Stimulated activated CD4-positive, alpha-beta T cell treated with anti-CD3 and anti-CD28 coated beads, Interleukin-1b, Interleukin-23, amount 100 ng/mL, for 4 hours (primary cell): ENCODE results near the gene PRKX.
A peak's percentile ranks its signal among the peaks of the same experiment; 100 is the strongest.
"Not testable (repeated sequence)": the region's sequence is repeated elsewhere in the genome, so short reads cannot be mapped to it uniquely, and the experiment has no call there.

Experiments
- DNase-seq, 2 donors: peaks; one replicate each; pipeline ENCODE4 v3.0.0-alpha.2; 2020; ENCODE audit warnings: low read depth in 2 of 2

Gene PRKX

GRCh38 chrX:3653111-3653510 lies 60.3 kb downstream of the PRKX start:
- no peak for DNase-seq

GRCh38 chrX:3651277-3651676 lies 62.2 kb downstream of the PRKX start:
- DNase-seq: no peak

DNA sequence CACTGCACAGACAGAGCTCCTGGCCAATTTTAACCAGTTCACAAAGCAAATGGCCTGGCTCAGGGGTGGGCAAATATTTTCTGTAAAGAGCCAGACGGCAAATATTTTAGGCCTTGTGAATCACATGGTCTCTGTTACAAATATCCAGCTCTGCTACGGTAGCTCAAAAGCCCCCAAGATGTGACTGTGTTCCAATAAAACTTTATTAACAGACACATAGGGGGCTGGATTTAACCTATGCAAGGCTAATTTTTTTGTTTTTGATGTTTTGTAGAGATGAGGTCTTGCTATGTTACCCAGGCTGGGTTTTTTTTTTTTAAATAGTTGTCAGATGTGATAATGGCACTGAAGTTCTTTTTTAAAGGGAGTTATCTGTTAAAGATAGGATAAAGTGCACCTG lies 65.4 kb downstream of the PRKX start:
- DNase-seq: no peak

- DNase-seq: not testable (repeated sequence)
These were observed 73.4 kb downstream of the PRKX start for GRCh38 chrX:3639858-3640631.

GRCh38 chrX:3639236-3639635 lies 74.2 kb downstream of the PRKX start:
- DNase-seq: no peak

- peak; percentile 7 to 15 for DNase-seq
These were observed 75.1 kb downstream of the PRKX start for GRCh38 chrX:3638280-3638873.

DNA sequence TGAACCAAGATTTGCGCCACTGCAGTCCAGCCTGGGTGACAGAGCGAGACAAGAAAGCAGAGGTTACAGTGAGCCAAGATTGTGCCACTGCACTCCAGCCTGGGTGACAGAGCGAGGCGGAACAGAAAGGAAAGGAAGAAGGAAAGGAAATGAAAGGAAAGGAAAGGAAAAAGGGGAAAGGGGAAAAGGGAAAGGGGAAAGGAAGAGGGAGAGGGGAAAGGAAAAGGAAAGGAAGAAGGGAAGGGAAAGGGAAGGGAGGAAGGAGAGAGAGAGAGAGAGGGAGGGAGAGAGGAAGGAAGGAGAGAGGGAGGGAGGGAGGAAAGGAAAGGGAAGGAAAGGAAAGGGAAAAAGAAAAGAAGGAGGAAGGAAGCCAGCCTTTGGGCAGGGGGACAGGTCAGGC lies 76.6 kb downstream of the PRKX start:
- DNase-seq: no peak

- no peak for DNase-seq
These were observed 82.3 kb downstream of the PRKX start for GRCh38 chrX:3631196-3631595.

GRCh38 chrX:3627594-3627993 lies 85.9 kb downstream of the PRKX start:
- DNase-seq: no peak

DNA sequence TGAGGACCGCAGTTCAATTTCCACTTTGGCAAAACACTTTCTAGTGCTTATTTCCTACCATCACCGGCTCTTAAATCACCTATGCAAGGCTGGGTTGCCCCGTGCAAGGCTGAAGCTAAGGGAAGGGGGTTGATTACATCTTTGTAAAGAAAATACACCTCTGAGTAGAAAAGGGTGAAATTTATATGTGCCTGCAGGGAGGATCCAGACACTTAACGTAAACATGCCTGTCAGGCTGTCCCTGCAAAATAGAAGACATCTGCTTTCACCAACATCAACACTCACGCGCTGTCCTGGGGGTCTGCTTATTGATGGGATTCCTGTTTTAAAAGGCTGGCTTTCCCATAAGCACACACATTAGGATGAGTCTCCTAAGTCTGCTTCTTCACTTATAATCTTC lies 92.0 kb downstream of the PRKX start:
- DNase-seq: no peak

DNA sequence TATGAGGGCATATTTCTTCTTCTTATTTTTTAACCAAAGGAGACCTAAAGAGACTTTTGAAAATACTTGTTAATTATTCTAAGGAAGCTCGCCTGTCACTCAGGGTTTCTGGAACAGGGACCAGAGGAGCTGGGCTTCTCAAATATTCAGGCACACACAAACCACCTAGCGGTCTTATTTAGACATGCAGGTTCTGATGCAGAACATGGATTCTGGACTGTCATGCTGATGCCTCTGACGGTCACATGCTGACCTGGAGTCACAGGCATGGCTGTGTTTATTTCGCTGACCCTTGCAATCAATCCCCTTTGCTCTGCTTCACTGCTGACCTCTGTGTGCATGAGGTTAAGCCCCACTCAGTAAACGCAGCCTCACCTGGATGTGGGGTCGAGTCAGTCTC lies 101.7 kb downstream of the PRKX start:
- DNase-seq: not testable (repeated sequence)

GRCh38 chrX:3609810-3610209 lies 103.6 kb downstream of the PRKX start:
- no peak for DNase-seq

DNA sequence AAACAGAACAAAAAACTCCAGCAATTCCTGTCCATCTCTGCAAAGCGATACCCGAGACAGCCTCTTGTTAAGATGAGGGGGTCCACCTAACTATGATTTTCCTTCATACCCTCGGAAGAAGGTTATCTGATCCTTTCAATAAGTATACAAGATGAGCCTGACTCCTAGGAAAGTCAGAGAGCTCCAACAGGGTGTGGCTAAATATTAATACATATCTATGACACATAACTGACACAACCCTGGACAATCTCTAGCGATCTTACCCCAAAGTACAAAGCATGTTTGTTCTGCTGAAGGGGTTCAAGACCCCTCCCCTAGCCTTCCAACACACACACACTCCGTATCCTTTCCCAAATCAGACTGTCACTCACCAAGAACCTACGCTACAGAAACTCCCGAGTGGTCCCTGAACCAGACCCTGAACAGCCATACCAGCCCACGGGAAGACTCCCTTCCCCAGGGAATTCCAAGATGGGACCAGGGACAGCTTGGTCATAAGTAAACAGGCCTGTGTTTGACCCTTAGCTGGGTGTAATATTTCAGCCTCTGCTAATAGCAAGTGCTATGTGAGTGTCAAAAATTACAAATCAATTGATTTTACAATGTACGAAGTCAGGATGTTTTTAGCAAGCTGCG lies 110.3 kb downstream of the PRKX start:
- DNase-seq: no peak

DNA sequence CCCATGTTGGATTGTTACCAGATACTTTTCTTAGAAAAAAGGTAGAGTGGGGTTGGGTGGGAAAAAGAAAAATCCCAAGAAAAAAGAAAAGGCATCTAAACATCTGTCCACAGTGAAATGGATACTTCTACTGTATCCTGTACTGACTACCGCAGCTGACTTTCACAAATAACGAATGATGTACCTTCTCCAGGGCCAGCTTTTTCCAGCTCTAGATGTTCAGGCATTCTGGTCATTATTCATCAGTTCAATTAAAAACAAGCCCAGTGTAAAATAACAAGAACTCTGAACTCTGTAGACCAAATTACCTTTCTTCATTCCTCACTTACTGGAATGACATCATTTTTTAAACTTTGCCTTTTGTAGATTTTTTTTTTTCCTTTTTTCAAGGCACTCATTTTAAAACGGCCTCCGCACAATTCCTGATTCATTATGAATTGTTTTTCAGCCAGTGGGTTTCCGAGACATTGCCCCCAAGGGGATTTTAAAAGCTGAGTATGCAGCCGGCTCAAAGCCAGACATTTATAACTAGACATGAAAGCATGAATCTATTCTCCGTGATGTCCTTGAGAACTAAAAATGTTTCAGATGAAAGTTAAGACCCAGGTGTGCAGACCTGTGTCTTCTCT lies 113.5 kb downstream of the PRKX start:
- no peak for DNase-seq

DNA sequence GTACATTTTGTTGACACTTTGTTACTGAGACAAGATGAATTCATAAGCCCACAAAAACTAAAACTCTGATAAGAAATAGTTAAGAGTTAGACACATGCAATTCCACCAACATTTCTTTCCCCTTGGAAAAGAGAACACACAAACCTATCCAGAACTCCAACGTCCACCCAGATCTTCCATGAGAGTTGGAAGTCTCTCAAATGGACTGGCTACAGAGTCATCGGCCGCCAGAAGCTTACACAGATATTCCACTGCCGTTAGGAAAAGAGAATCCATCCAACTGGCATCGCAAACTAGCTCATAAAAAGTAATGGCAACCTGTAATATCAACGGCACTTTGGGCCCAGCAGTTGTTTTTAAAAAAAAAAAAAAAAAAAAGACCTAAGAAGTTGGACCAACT lies 114.7 kb downstream of the PRKX start:
- no peak for DNase-seq

- DNase-seq: no peak
These were observed 115.3 kb downstream of the PRKX start for GRCh38 chrX:3598046-3598605.

DNA sequence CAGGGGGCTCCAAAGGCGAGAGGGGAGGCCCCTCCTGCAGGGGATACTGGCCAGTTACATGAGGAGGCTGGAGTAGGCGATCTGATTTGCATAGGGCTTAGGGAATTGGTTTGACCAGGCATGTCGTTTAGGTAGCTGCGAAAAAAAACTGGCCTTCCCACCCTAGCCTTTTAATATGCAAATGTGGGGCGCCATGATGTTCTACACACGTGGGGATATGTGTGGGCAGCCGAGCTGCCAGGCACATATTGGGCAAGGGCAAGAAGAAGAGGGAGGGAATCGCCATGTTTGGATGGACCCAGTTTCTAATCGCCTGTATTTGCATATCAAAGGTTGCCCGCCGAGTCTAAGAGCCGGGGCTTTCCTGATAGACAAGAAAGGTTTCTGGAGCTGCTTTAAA lies 121.3 kb downstream of the PRKX start:
- DNase-seq: no peak

GRCh38 chrX:3589474-3589873 lies 124.0 kb downstream of the PRKX start:
- DNase-seq: no peak

DNA sequence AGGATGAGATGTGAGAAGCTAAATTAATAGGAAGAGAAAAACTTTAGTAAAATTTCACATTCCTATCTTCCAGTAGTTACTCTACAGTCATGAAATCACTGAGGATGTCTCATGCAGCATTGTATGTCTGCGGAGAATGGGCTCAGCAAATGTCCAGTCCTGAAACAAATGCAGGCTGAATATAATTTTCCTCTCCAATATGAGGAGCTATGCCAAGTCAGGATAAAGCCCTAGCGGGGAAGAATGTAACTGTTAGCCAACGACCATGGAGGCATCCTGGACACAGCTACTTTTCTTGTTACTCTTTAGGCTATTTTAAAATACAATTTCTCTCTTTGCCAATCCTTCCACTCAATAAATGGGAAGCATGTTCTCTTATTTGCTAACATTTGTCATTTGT lies 127.7 kb downstream of the PRKX start:
- DNase-seq: no peak

GRCh38 chrX:3584415-3584996 lies 128.9 kb downstream of the PRKX start:
- no peak for DNase-seq

DNA sequence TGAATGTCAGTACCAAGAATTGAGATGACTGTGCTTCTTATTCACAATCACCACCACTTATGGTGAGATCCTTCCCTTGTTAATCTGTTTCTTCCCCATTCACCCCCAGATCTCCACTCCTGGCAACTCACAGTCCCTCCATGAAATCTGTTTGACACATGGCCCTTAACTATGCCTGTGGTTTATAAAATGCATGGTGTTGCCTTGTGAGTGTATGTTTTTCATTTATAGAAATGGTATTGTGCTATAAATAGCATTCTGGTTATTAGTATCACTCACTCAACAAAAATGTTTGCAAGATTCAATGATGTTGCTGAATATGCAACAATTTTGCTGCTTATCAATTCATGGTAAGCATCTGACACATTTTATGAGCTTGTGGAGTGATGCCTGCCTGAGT lies 131.0 kb downstream of the PRKX start:
- DNase-seq: no peak

DNA sequence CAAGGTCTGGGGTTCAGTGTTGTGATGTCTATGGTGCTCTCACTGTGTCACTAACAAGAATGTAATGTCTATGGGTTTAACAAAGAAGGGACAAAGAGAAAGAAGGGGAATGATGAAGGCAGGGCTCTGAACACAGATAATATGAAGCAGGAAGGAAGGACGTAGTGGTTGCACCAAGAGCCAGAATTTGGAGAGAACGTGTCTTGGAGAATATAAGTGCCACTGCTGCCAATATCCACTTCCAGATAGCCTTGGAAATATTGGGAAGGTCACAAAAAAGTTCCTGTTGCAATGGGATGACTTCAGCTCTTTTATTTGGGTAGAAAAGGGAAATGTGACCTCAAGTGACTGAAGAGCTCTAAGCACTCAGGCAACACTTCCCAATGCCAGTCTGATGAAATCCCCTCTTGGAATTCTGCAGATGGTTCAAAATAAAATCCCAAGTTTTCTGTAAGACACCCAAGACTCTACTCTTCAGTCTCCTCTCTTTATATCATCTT lies 131.8 kb downstream of the PRKX start:
- no peak for DNase-seq
